ENCODE data around the gene NFATC2. TPM values are rescaled to one million over a fixed set of nuclear protein-coding genes. Genes with fewer than 3 reads are reported as not detected.
"Not testable (repeated sequence)": the region's sequence is repeated elsewhere in the genome, so short reads cannot be mapped to it uniquely, and the experiment has no call there.

The NFATC2 gene
- total RNA-seq, 4 donors from 2014 or later: 5.3 to 22.5 (median 11.5) TPM

- H3K27me3 ChIP-seq: no peaks in the 10 kb centered on the region
- in situ Hi-C loops (cut with MboI; ENCODE audit: low pct_ligation_motif_present in 1 of 4, low pct_unique_long_range_greater_than_20kb in 1 of 4, low sequenced_read_pairs in 3 of 4): no loop called here
- 76 to 78% methylated on average over 6 to 8 of the region's 8 CpGs for WGBS, 2 donors (ENCODE audit: low coverage in 1 of 2)
- intact Hi-C loops (cut with DNase I; ENCODE audit: low total_unique reads): no loop called here
- no peak for DNase-seq
- H3K4me3 ChIP-seq: no peak overlapping the region
- TF ChIP-seq, protein P1, sequence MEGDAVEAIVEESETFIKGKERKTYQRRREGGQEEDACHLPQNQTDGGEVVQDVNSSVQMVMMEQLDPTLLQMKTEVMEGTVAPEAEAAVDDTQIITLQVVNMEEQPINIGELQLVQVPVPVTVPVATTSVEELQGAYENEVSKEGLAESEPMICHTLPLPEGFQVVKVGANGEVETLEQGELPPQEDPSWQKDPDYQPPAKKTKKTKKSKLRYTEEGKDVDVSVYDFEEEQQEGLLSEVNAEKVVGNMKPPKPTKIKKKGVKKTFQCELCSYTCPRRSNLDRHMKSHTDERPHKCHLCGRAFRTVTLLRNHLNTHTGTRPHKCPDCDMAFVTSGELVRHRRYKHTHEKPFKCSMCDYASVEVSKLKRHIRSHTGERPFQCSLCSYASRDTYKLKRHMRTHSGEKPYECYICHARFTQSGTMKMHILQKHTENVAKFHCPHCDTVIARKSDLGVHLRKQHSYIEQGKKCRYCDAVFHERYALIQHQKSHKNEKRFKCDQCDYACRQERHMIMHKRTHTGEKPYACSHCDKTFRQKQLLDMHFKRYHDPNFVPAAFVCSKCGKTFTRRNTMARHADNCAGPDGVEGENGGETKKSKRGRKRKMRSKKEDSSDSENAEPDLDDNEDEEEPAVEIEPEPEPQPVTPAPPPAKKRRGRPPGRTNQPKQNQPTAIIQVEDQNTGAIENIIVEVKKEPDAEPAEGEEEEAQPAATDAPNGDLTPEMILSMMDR (IDR thresholded peaks at IDR 0.05): no peak
- TF ChIP-seq POLR2A (IDR thresholded peaks at IDR 0.05) (no peak), EP300 (IDR thresholded peaks at IDR 0.05; ENCODE audit: low read depth) (no peak), POLR2AphosphoS5 (IDR thresholded peaks at IDR 0.05) (no peak)
- H3K27ac ChIP-seq: no peak overlapping the region
- H3K36me3 ChIP-seq: no peaks in the 10 kb centered on the region
- H3K4me1 ChIP-seq: no peaks in the 10 kb centered on the region
- H3K9me3 ChIP-seq: no peaks in the 10 kb centered on the region
These were observed 195.6 kb downstream of the NFATC2 start for GRCh38 chr20:51346686-51347485.

- DNase-seq: no peak
- no peak for TF ChIP-seq POLR2A (IDR thresholded peaks at IDR 0.05)
- no peak for TF ChIP-seq POLR2AphosphoS5 (IDR thresholded peaks at IDR 0.05)
- TF ChIP-seq, protein P1 (IDR thresholded peaks at IDR 0.05): no peak
- TF ChIP-seq EP300 (IDR thresholded peaks at IDR 0.05; ENCODE audit: low read depth): no peak
- H3K4me3 ChIP-seq: no peak overlapping the region
- H3K27ac ChIP-seq: no peak overlapping the region
- H3K4me1 ChIP-seq: no peaks in the 10 kb centered on the region
- intact Hi-C loops (cut with DNase I; ENCODE audit: low total_unique reads): no loop called here
- no peaks in the 10 kb centered on the region for H3K9me3 ChIP-seq
- 34 to 59% methylated on average over 3 to 8 of the region's 8 CpGs for WGBS, 2 donors (ENCODE audit: low coverage in 1 of 2)
- in situ Hi-C loops (cut with MboI; ENCODE audit: low pct_ligation_motif_present in 1 of 4, low pct_unique_long_range_greater_than_20kb in 1 of 4, low sequenced_read_pairs in 3 of 4): no loop called here
- no peaks in the 10 kb centered on the region for H3K27me3 ChIP-seq
- no peaks in the 10 kb centered on the region for H3K36me3 ChIP-seq
These were observed 196.9 kb downstream of the NFATC2 start for GRCh38 chr20:51345601-51346101.

DNA sequence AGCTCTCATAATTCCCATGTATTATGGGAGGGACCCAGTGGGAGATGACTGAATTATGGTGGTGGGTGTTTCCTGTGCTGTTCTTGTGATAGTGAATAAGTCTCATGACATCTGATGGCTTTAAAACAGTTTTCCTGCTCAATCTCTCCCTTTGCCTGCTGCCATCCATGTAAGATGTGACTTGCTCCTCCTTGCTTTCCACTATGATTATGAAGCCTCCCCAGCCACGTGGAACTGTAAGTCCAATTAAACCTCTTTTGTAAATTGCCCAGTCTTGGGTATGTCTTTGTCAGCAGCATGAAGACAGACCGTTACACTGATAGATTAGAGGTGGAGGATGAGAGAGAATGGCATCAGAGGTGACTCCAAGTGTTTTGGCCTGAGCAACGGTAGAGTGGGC, 198.7 kb downstream of the NFATC2 start:
- H3K36me3 ChIP-seq; H3K4me3 ChIP-seq; intact Hi-C loops (cut with DNase I; ENCODE audit: low total_unique reads); H3K27ac ChIP-seq; in situ Hi-C loops (cut with MboI; ENCODE audit: low pct_ligation_motif_present in 1 of 4, low pct_unique_long_range_greater_than_20kb in 1 of 4, low sequenced_read_pairs in 3 of 4); DNase-seq; H3K9me3 ChIP-seq; H3K4me1 ChIP-seq; H3K27me3 ChIP-seq: not testable (repeated sequence)
- 62 to 66% methylated on average over 3 of the region's 3 CpGs for WGBS, 2 donors (ENCODE audit: low coverage in 1 of 2)

- 57 to 73% methylated on average over 3 to 8 of the region's 8 CpGs for WGBS, 2 donors (ENCODE audit: low coverage in 1 of 2)
These were observed 199.8 kb downstream of the NFATC2 start for GRCh38 chr20:51342510-51343236.

More at GRCh38 chr20:51342510-51343236, 199.8 kb downstream of the NFATC2 start:
- peak; percentile 30 for DNase-seq
- no peaks in the 10 kb centered on the region for H3K27me3 ChIP-seq
- H3K36me3 ChIP-seq: no peaks in the 10 kb centered on the region
- H3K4me3 ChIP-seq: no peak overlapping the region
- no peaks in the 10 kb centered on the region for H3K4me1 ChIP-seq
- peak overlapping the region in 1 of 4 donors; percentile 17 for H3K27ac ChIP-seq
- H3K9me3 ChIP-seq: no peaks in the 10 kb centered on the region
- intact Hi-C loops (cut with DNase I; ENCODE audit: low total_unique reads) (no loop called here), in situ Hi-C loops (cut with MboI; ENCODE audit: low pct_ligation_motif_present in 1 of 4, low pct_unique_long_range_greater_than_20kb in 1 of 4, low sequenced_read_pairs in 3 of 4) (no loop called here)
- TF ChIP-seq POLR2A (IDR thresholded peaks at IDR 0.05) (no peak), POLR2AphosphoS5 (IDR thresholded peaks at IDR 0.05) (no peak), EP300 (IDR thresholded peaks at IDR 0.05; ENCODE audit: low read depth) (no peak)
- TF ChIP-seq, protein P1 (IDR thresholded peaks at IDR 0.05): no peak
